HFFc6 (cell line): ENCODE measurements around the gene TUBB1. TPM values are rescaled to one million over a fixed set of nuclear protein-coding genes. Genes with fewer than 3 reads are reported as not detected.

Experiments
- DNase-seq: peaks from one replicate; pipeline ENCODE4 v3.0.0-alpha.2; 2018
- H3K27ac Mint-ChIP-seq: 2 replicates; pipeline ENCODE4 v1.8.0; 2020; ENCODE audit warnings: mild to moderate bottlenecking, mixed read lengths
- H3K27me3 Mint-ChIP-seq: 2 replicates; pipeline ENCODE4 v1.8.0; 2021; ENCODE audit warnings: mild to moderate bottlenecking, moderate library complexity, mixed read lengths; ENCODE audit not compliant: insufficient read depth
- H3K36me3 Mint-ChIP-seq: 2 replicates; pipeline ENCODE4 v1.8.0; 2021; ENCODE audit warnings: low read depth, mixed read lengths
- H3K4me1 Mint-ChIP-seq: 2 replicates; pipeline ENCODE4 v1.8.0; 2020; ENCODE audit warnings: low read depth, mixed read lengths
- H3K4me3 Mint-ChIP-seq: 2 replicates; pipeline ENCODE4 v1.8.0; 2020; ENCODE audit warnings: mild to moderate bottlenecking, moderate library complexity, mixed read lengths
- H3K9me3 Mint-ChIP-seq: 2 replicates; pipeline ENCODE4 v1.8.0; 2020; ENCODE audit warnings: mild to moderate bottlenecking, mixed read lengths
- total RNA-seq, 6 experiments: library from RNA; stranded (reverse); fragmentation: NEBNext Ultra II Directional; extraction: Animal tissue kit (Norgen Biotek cat#: 25700); gene quantifications; 2 replicates in 1 of 6; 3 replicates in 5 of 6; pipeline ENCODE4 v1.2.3, GENCODE V29; 2021
- TF ChIP-seq, protein P1 (sequence below): fragments of 200-600 bp; sonication (generic); IDR thresholded peaks from 2 replicates; pipeline ENCODE4 v1.5.0; 2021; ENCODE audit warnings: antibody characterized with exemption, mild to moderate bottlenecking

Gene TUBB1
- total RNA-seq, 6 experiments from 2014 or later, result not detected

- peaks cover 51% of the 10 kb centered on the region for H3K4me1 Mint-ChIP-seq
- peak overlapping the region; percentile 94 for H3K4me3 Mint-ChIP-seq
- peak overlapping the region; percentile 93 for H3K27ac Mint-ChIP-seq
- no peaks in the 10 kb centered on the region for H3K9me3 Mint-ChIP-seq
- peaks cover 65% of the 10 kb centered on the region for H3K36me3 Mint-ChIP-seq
- H3K27me3 Mint-ChIP-seq, result peaks cover 2% of the 10 kb centered on the region
- TF ChIP-seq, protein P1, sequence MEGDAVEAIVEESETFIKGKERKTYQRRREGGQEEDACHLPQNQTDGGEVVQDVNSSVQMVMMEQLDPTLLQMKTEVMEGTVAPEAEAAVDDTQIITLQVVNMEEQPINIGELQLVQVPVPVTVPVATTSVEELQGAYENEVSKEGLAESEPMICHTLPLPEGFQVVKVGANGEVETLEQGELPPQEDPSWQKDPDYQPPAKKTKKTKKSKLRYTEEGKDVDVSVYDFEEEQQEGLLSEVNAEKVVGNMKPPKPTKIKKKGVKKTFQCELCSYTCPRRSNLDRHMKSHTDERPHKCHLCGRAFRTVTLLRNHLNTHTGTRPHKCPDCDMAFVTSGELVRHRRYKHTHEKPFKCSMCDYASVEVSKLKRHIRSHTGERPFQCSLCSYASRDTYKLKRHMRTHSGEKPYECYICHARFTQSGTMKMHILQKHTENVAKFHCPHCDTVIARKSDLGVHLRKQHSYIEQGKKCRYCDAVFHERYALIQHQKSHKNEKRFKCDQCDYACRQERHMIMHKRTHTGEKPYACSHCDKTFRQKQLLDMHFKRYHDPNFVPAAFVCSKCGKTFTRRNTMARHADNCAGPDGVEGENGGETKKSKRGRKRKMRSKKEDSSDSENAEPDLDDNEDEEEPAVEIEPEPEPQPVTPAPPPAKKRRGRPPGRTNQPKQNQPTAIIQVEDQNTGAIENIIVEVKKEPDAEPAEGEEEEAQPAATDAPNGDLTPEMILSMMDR, result no peak; the same call in 1 of the 2 replicates
- DNase-seq, result peak; percentile 20
These were observed 13.5 kb downstream of the TUBB1 start for GRCh38 chr20:59032713-59033059.

GRCh38 chr20:59033093-59033492 is 13.9 kb downstream of the TUBB1 start:
- no peak for DNase-seq

GRCh38 chr20:59033616-59034165 is 14.5 kb downstream of the TUBB1 start:
- H3K27me3 Mint-ChIP-seq, result peaks cover 2% of the 10 kb centered on the region
- H3K36me3 Mint-ChIP-seq, result peaks cover 56% of the 10 kb centered on the region
- H3K4me3 Mint-ChIP-seq, result no peak overlapping the region; the same call in 1 of the 2 replicates

More at GRCh38 chr20:59033093-59033492, 13.9 kb downstream of the TUBB1 start:
- peak overlapping the region; percentile 94 for H3K4me3 Mint-ChIP-seq
- TF ChIP-seq, protein P1, result no peak
- H3K27ac Mint-ChIP-seq, result peak overlapping the region; percentile 93
- H3K36me3 Mint-ChIP-seq, result peaks cover 61% of the 10 kb centered on the region
- H3K4me1 Mint-ChIP-seq, result peaks cover 47% of the 10 kb centered on the region
- no peaks in the 10 kb centered on the region for H3K9me3 Mint-ChIP-seq
- H3K27me3 Mint-ChIP-seq, result peaks cover 2% of the 10 kb centered on the region

DNA sequence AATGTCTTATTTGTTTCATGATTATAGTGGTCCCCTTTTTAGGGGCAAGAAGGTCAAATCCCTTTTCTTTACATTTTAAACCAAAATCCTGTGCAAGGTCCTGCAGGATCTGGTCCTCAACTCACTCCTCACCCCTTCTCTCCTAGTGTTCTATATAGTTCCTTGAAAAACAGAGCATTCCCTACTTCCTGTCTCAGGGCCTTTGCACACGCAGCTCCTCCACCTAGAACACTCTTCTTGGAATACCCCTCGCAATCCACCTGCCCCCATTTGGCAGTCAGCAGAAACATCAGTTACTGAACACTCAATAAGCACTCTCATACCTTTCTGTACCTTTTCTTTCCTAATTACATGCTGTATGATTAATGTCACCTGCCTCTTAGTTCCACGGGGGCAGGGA is 16.2 kb downstream of the TUBB1 start:
- Mint-ChIP-seq H3K27ac (no peak overlapping the region), H3K4me3 (no peak overlapping the region), H3K36me3 (peaks cover 52% of the 10 kb centered on the region), H3K9me3 (no peaks in the 10 kb centered on the region), H3K27me3 (peaks cover 2% of the 10 kb centered on the region), H3K4me1 (peaks cover 42% of the 10 kb centered on the region)
- TF ChIP-seq, protein P1, result no peak
- DNase-seq, result no peak

More at GRCh38 chr20:59033616-59034165, 14.5 kb downstream of the TUBB1 start:
- peaks cover 42% of the 10 kb centered on the region for H3K4me1 Mint-ChIP-seq
- TF ChIP-seq, protein P1, result no peak
- H3K27ac Mint-ChIP-seq, result peak overlapping the region; percentile 66; the same call in 1 of the 2 replicates
- H3K9me3 Mint-ChIP-seq, result no peaks in the 10 kb centered on the region
- DNase-seq, result no peak

DNA sequence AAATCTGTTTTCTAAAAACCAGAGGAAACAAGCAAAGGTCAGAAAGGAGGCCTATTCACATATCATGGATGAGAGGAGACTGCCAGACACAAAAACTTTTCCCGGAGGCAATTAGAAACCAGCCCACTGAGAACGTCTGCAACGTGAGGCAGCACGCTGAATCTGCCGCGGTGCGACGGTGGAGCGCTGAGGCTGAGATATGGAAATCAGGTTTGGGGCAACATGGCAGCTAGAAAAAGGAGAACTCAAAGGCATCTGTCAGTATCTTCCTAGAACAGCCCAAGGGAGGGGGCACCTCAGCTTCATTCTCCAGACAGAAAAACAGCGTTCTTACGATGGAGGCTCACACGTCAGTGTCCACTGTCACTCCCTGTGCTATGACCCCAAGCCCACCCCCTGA is 18.2 kb downstream of the TUBB1 start:
- TF ChIP-seq, protein P1, result no peak
- Mint-ChIP-seq H3K4me3 (no peak overlapping the region), H3K36me3 (peaks cover 52% of the 10 kb centered on the region), H3K4me1 (peaks cover 44% of the 10 kb centered on the region), H3K27me3 (no peaks in the 10 kb centered on the region; the same call in 1 of the 2 replicates), H3K9me3 (no peaks in the 10 kb centered on the region; the same call in 1 of the 2 replicates), H3K27ac (no peak overlapping the region)
- DNase-seq, result no peak
